ENCODE measurements around the gene ATP2B3. TPM values are rescaled to one million over a fixed set of nuclear protein-coding genes. Genes with fewer than 3 reads are reported as not detected.

ATP2B3 gene
- total RNA-seq, 1 donor from 2014 or later: not detected

DNA sequence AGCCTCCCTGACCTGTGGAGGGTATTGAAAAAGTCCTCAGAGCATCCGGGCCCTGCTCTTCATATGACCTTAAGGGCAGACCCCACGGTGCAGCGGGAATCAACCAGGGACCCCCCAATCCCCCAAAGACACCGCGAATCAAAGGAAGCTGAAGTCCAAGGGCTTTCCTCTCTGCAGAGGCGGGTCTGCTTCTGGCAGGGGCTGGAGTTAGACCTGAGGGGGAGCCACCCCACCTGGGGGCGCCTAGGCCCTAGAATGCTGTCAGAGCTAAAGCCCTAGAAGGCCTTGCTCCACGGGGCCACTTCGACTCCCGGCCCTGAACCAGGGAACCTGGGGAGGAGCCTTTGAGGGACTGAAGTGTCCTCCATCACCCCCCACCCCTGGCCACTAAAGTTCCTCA lies 44.3 kb upstream of the ATP2B3 start:
- H3K27me3 ChIP-seq (ENCODE audit: control insufficient read depth, insufficient read depth, low read length): no peaks in the 10 kb centered on the region
- TF ChIP-seq, protein P1, sequence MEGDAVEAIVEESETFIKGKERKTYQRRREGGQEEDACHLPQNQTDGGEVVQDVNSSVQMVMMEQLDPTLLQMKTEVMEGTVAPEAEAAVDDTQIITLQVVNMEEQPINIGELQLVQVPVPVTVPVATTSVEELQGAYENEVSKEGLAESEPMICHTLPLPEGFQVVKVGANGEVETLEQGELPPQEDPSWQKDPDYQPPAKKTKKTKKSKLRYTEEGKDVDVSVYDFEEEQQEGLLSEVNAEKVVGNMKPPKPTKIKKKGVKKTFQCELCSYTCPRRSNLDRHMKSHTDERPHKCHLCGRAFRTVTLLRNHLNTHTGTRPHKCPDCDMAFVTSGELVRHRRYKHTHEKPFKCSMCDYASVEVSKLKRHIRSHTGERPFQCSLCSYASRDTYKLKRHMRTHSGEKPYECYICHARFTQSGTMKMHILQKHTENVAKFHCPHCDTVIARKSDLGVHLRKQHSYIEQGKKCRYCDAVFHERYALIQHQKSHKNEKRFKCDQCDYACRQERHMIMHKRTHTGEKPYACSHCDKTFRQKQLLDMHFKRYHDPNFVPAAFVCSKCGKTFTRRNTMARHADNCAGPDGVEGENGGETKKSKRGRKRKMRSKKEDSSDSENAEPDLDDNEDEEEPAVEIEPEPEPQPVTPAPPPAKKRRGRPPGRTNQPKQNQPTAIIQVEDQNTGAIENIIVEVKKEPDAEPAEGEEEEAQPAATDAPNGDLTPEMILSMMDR (IDR thresholded peaks at IDR 0.05; ENCODE audit: insufficient read depth, low read length, poor library complexity, severe bottlenecking): no peak
- no peak for DNase-seq (ENCODE audit: low read depth)
- no peak overlapping the region for H3K4me3 ChIP-seq (ENCODE audit: low read depth, low read length)
- H3K36me3 ChIP-seq (ENCODE audit: control insufficient read depth, insufficient read depth, low read length): no peaks in the 10 kb centered on the region

DNA sequence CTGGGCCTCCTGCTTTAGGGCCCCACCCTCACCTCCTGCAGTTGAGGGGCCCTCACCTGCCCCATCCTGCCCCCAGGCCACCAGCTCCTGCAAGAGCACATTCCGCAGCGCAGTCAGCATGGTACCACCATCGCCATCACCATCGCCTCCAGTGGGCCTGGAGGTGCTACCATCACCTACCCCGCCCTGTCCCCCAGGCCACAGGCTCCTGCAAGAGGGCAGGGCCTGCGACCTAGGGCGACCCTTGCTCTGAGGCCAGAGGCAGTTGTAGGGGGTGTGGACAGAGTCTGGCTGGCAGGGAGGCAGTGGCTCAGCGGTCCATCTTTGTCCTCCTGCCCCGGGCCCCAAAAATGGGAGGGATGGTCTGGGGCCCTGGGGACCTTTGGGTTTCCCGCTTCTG lies 43.2 kb upstream of the ATP2B3 start:
- Histone ChIP-seq H3K36me3 (ENCODE audit: control insufficient read depth, insufficient read depth, low read length) (no peaks in the 10 kb centered on the region), H3K4me3 (ENCODE audit: low read depth, low read length) (no peak overlapping the region), H3K27me3 (ENCODE audit: control insufficient read depth, insufficient read depth, low read length) (no peaks in the 10 kb centered on the region)
- DNase-seq (ENCODE audit: low read depth): no peak
- TF ChIP-seq, protein P1 (IDR thresholded peaks at IDR 0.05; ENCODE audit: insufficient read depth, low read length, poor library complexity, severe bottlenecking): no peak

DNA sequence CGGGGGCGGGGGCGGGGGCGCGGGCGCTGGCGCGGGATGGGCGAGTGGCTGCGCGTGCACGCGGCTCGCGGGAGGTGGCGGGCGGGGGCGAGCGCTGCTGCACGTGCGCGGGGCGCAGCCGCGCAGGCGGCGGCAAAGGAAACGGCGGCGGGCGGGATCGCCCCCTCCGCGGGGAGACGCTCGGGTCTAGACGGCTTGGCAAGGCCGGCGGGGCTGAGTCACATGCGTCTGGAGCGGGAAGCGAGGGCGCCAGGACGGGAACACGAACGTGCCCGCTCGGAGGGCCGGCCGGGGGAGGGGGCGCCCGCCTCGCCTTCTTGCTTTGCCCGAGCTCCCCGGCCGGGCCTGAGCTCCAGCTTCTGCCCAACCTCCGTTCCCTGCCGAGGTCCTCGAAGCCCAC lies 42.7 kb upstream of the ATP2B3 start:
- DNase-seq (ENCODE audit: low read depth): no peak

DNA sequence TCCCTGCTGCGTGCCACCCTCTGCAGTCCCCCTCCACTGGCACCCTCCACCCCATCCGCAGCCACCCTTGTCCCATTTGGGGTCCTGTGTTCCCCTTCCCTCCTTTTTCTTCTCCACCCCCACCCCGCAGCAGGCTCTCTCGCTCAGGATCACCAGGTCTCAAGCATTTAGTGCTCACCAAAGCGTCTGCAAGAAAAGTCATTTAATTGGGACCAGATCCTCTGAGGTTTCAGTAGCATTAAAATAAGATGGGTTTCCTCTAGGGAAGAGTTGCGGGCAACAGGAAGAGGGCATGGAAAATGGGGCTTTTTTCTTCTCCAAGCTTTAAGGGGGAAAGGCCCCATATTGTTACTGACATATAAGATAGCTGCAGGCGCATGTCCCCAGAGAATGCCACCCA lies 42.2 kb upstream of the ATP2B3 start:
- DNase-seq (ENCODE audit: low read depth): no peak
- no peaks in the 10 kb centered on the region for H3K27me3 ChIP-seq (ENCODE audit: control insufficient read depth, insufficient read depth, low read length)
- no peak overlapping the region for H3K4me3 ChIP-seq (ENCODE audit: low read depth, low read length)
- TF ChIP-seq, protein P1 (IDR thresholded peaks at IDR 0.05; ENCODE audit: insufficient read depth, low read length, poor library complexity, severe bottlenecking): no peak
- no peaks in the 10 kb centered on the region for H3K36me3 ChIP-seq (ENCODE audit: control insufficient read depth, insufficient read depth, low read length)

More for the DNA sequence above, 42.7 kb upstream of the ATP2B3 start:
- Histone ChIP-seq H3K36me3 (ENCODE audit: control insufficient read depth, insufficient read depth, low read length) (no peaks in the 10 kb centered on the region), H3K27me3 (ENCODE audit: control insufficient read depth, insufficient read depth, low read length) (no peaks in the 10 kb centered on the region), H3K4me3 (ENCODE audit: low read depth, low read length) (no peak overlapping the region)
- TF ChIP-seq, protein P1 (IDR thresholded peaks at IDR 0.05; ENCODE audit: insufficient read depth, low read length, poor library complexity, severe bottlenecking): no peak

DNA sequence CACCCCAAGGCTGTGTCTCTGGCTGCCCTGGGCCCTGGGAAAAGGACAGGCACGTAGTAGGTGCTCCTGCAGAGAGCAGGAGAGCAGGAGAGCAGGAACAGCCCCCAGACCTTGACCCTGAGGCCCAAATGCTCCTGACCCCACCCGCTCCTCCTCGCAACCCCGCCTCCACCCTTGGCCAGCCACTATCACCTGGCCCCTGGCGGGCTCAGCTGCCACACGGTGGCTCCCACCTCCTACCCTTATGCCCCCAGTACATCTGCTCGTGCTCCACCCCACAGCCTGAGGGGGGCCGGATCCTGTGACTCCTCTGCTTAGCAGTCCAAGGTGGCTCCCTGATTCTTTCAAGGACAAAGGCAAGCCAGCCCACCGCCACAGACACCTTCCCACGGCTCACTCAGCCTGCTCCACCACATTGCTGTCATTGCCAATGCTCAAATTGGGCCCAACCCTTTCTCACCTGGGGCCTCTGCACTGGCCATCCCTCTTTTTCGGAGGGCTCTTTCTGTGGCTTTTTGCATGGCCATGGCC lies 41.6 kb upstream of the ATP2B3 start:
- TF ChIP-seq, protein P1 (IDR thresholded peaks at IDR 0.05; ENCODE audit: insufficient read depth, low read length, poor library complexity, severe bottlenecking): no peak
- DNase-seq (ENCODE audit: low read depth): no peak

DNA sequence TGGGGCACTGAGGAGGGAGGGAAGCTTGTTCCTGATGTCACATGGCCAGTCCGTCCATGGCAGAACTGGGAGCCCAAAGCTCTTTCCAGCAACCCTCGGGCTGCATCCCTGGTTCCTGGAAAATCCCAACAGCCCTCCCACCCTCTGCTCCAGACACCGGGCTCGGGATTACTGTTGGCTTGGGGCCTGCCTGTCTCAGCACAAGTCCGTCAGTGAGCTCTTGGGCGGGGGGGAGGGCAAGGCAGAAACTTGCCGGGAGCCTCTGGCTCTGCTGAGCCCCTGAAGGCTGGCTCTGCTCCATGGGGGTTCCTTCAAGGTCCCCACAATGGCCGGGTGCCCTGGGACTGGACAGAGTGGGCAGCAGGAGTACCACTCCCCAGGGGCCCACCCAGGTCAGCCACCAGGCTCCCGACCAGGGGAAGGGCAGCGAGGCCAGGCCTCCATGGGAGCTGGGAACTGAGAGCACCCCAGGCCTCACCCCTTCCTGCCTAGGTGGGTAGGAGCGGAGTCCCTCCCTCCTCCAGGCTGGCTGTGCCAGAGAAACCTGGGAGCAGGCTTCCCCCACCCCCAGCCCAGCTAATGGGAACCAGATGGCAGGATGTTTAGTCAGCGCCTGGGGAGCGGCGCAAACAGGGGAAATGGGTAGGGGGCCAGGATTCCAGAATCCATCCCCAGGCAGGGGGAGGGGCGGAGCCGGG lies 40.6 kb upstream of the ATP2B3 start:
- TF ChIP-seq, protein P1 (IDR thresholded peaks at IDR 0.05; ENCODE audit: insufficient read depth, low read length, poor library complexity, severe bottlenecking): no peak
- Histone ChIP-seq H3K36me3 (ENCODE audit: control insufficient read depth, insufficient read depth, low read length) (no peaks in the 10 kb centered on the region), H3K4me3 (ENCODE audit: low read depth, low read length) (no peak overlapping the region), H3K27me3 (ENCODE audit: control insufficient read depth, insufficient read depth, low read length) (no peaks in the 10 kb centered on the region)
- DNase-seq (ENCODE audit: low read depth): no peak

More for the DNA sequence above, 41.6 kb upstream of the ATP2B3 start:
- no peaks in the 10 kb centered on the region for H3K27me3 ChIP-seq (ENCODE audit: control insufficient read depth, insufficient read depth, low read length)
- H3K4me3 ChIP-seq (ENCODE audit: low read depth, low read length): no peak overlapping the region
- no peaks in the 10 kb centered on the region for H3K36me3 ChIP-seq (ENCODE audit: control insufficient read depth, insufficient read depth, low read length)

All from kidney epithelial cell (primary cell).